Testis (tissue), 3 donors: ENCODE results near the gene ZEB1. TPM values are rescaled to one million over a fixed set of nuclear protein-coding genes. Genes with fewer than 3 reads are reported as not detected.

ENCODE experiments used
- DNase-seq: peaks from one replicate; pipeline ENCODE4 v3.0.0-alpha.2; 2019
- H3K27ac ChIP-seq, 2 donors: fragments of 200-600 bp; sonication (generic); one replicate each; pipeline ENCODE4 v1.5.1; 2019
- H3K27me3 ChIP-seq: fragments of 200-600 bp; sonication (generic); one replicate; pipeline ENCODE4 v1.5.1; 2019
- H3K36me3 ChIP-seq: fragments of 200-600 bp; sonication (generic); one replicate; pipeline ENCODE4 v1.5.1; 2017; ENCODE audit warnings: low read depth; ENCODE audit errors: missing control alignments
- H3K4me1 ChIP-seq: fragments of 200-600 bp; sonication (generic); one replicate; pipeline ENCODE4 v1.5.1; 2019
- H3K4me3 ChIP-seq, 2 donors: fragments of 200-600 bp; sonication (generic); one replicate each; pipeline ENCODE4 v1.5.1; 2017 to 2019
- H3K9me3 ChIP-seq: fragments of 200-600 bp; sonication (generic); one replicate; pipeline ENCODE4 v1.5.1; 2017
- POLR2A ChIP-seq: fragments of 450-650 bp; IDR thresholded peaks from one replicate; pipeline ENCODE4 v1.6.1; 2017; ENCODE audit warnings: antibody characterized with exemption, mild to moderate bottlenecking, moderate library complexity
- WGBS, 2 donors: methylation state at CpG; one replicate each; pipeline ENCODE4 v1.1.5; 2018; 5-methylcytosine and 5-hydroxymethylcytosine counted together
- intact Hi-C: fragments of 100-400 bp; cut with DNase I; formaldehyde crosslinking; loops from one replicate; pipeline ENCODE4 v1.15.1; 2023; ENCODE audit warnings: low total_unique reads
- polyA plus RNA-seq: library from polyadenylated mRNA; stranded (reverse); fragments of 350-450 nt; fragmentation: Illumina TruSeq; extraction: RNeasy Lipid Tissue Mini Kit (QIAGEN cat#74804); gene quantifications from one replicate; pipeline ENCODE4 v1.2.3, GENCODE V29; 2014; ENCODE audit warnings: low read depth, low replicate concordance; ENCODE audit not compliant: insufficient read depth
- total RNA-seq, 2 donors: library from RNA; depleted of rRNA; stranded (reverse); fragments of >200 nt; gene quantifications; one replicate each; pipeline ENCODE4 v1.2.3, GENCODE V29; 2016
- TF ChIP-seq, protein P1 (sequence below), 3 experiments: fragments of 450-650 bp in 2 of 3; fragments of 200-600 bp in 1 of 3; sonication (generic) in 1 of 3; IDR thresholded peaks; one replicate each; pipeline ENCODE4 v1.5.1; 2016 to 2019; ENCODE audit warnings: antibody characterized with exemption in 3 of 3, mild to moderate bottlenecking in 2 of 3, moderate library complexity in 1 of 3

ZEB1 gene
- total and polyA plus RNA-seq, 3 donors from 2014 or later, result 22.2 to 35.9 (median 26.3) TPM

DNA sequence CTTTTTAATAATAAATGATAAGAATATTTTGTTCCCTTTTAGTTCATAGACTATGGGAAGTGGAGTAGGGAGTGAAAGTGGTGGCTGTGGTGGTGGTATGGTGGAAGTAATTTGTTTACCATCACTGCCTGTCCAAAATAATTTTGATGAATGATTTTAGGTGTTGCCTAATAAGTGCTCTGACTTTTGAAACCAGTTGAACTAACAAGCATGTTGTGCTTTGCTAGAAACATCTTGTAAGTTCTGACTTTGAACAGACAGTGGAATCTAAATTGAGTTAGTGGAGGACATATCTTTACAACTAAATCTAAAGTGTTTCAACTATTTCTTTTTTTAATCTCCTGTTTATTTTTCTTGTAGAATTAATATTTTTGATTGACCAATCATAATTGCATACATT lies 49.7 kb downstream of the ZEB1 start:
- H3K9me3 ChIP-seq, result no peaks in the 10 kb centered on the region
- intact Hi-C loops, result no loop called here
- H3K4me1 ChIP-seq, result no peaks in the 10 kb centered on the region
- TF ChIP-seq, protein P1, sequence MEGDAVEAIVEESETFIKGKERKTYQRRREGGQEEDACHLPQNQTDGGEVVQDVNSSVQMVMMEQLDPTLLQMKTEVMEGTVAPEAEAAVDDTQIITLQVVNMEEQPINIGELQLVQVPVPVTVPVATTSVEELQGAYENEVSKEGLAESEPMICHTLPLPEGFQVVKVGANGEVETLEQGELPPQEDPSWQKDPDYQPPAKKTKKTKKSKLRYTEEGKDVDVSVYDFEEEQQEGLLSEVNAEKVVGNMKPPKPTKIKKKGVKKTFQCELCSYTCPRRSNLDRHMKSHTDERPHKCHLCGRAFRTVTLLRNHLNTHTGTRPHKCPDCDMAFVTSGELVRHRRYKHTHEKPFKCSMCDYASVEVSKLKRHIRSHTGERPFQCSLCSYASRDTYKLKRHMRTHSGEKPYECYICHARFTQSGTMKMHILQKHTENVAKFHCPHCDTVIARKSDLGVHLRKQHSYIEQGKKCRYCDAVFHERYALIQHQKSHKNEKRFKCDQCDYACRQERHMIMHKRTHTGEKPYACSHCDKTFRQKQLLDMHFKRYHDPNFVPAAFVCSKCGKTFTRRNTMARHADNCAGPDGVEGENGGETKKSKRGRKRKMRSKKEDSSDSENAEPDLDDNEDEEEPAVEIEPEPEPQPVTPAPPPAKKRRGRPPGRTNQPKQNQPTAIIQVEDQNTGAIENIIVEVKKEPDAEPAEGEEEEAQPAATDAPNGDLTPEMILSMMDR (IDR thresholded peaks at IDR 0.05), result no peak
- no peak for TF ChIP-seq POLR2A
- H3K36me3 ChIP-seq, result no peaks in the 10 kb centered on the region
- H3K27me3 ChIP-seq, result no peaks in the 10 kb centered on the region
- DNase-seq, result no peak
- no peak overlapping the region for H3K27ac ChIP-seq
- no peak overlapping the region for H3K4me3 ChIP-seq

DNA sequence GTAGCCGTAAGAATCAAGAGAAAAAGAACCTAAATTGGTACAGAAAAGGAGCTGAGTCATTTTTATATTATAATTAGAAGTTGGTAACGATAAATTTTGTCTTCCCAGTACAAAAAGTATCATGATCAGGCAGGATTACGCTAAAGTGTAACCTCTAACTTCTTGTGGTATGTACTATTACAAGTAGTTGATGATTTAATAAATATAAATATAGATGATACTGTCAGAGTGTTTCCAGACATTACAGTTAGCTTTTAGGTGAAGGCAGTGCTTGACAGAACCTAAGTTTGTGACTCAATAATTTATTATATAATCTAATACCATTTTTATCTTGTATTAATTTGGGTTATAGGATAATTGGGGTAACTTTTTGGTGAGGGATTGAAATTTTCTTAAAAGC lies 53.4 kb downstream of the ZEB1 start:
- 85 to 88% methylated on average over 3 of the region's 3 CpGs for WGBS, 2 donors
- H3K4me1 ChIP-seq, result no peaks in the 10 kb centered on the region
- intact Hi-C loops, result no loop called here

DNA sequence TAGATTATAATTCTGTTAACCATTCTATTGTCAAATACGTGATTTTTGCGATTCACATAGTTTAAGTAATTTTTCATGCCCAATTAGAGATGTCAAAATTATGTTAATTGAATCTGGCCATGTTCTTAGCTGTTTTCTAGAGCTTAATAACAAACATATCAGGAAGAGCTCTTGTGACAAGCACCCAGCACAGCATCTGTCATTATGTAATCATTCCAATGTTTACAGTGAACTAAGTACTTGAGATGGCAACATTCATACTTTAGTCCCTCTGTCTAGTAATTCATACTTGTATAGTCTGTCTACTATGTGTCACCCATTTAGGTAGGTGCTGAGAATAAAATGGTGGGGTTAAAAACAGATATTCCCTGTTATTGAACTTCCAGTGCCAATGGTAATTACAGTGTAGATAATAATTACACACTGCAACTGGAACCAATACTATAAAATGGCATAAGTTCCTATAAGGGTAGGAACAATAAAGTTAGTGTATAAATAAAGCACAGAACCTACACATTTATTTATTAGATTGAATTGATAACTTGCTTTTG lies 55.2 kb downstream of the ZEB1 start:
- WGBS, 2 donors, result 94 to 95% methylated on average over 2 of the region's 2 CpGs
- Histone ChIP-seq H3K27me3 (no peaks in the 10 kb centered on the region), H3K4me1 (no peaks in the 10 kb centered on the region), H3K9me3 (no peaks in the 10 kb centered on the region), H3K36me3 (no peaks in the 10 kb centered on the region), H3K27ac (no peak overlapping the region), H3K4me3 (no peak overlapping the region)
- intact Hi-C loops, result no loop called here
- no peak for DNase-seq
- TF ChIP-seq POLR2A, result no peak
- TF ChIP-seq, protein P1 (IDR thresholded peaks at IDR 0.05), result no peak

More for the DNA sequence above, 53.4 kb downstream of the ZEB1 start:
- Histone ChIP-seq H3K27me3 (no peaks in the 10 kb centered on the region), H3K4me3 (no peak overlapping the region), H3K27ac (no peak overlapping the region), H3K36me3 (no peaks in the 10 kb centered on the region), H3K9me3 (no peaks in the 10 kb centered on the region)
- DNase-seq, result no peak
- TF ChIP-seq POLR2A, result no peak
- TF ChIP-seq, protein P1 (IDR thresholded peaks at IDR 0.05), result no peak

DNA sequence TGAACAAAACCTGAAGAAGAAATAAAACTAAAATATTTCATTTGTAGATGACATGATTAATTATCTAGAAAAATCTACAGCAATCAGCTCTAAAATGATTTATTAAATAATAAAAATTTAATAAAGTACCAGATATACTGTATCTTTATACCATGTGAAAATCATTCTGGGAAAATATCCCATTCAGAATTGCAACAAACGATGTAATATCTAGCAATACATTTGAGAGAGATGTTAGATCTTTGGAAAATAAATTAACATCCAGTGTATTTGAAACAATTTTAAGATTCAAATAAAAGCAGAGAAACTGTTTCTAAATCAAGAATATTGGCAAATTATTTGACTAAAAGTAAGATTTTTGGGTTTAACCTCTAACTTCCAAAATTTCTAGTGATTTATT lies 62.2 kb downstream of the ZEB1 start:
- WGBS, 2 donors, result 85 to 88% methylated on average over 1 of the region's 1 CpG
- TF ChIP-seq, protein P1 (IDR thresholded peaks at IDR 0.05), result no peak
- TF ChIP-seq POLR2A, result no peak
- no peaks in the 10 kb centered on the region for H3K27me3 ChIP-seq
- no peaks in the 10 kb centered on the region for H3K4me1 ChIP-seq
- H3K9me3 ChIP-seq, result no peaks in the 10 kb centered on the region
- intact Hi-C loops, result no loop called here
- H3K36me3 ChIP-seq, result no peaks in the 10 kb centered on the region
- H3K4me3 ChIP-seq, result no peak overlapping the region
- H3K27ac ChIP-seq, result no peak overlapping the region
- no peak for DNase-seq

DNA sequence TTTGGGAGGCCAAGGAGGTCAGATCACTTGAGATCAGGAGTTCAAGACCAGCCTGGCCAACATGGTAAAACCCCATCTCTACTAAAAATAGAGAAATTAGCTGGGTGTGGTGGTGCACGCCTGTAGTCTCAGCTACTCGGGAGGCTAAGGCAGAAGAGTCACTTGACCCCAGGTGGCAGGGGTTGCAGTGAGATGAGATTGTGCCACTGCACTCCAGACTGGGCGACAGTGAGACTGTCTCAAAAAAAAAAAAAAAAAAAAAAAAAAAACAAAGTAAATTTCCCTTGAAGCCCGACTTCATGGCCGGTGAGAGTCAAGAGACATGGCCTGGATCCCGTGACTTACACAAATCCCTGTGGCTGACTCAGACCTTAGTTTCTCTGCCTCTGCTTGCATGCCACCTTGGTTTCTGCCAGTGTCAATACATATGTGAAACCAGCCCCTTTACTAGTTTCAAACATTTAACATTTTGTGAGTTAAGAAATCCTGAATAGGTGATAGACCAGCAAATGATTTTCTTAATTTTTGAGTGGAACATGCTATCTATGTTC lies 62.8 kb downstream of the ZEB1 start:
- intact Hi-C loops, result no loop called here
- 93 to 97% methylated on average over 6 of the region's 6 CpGs for WGBS, 2 donors
- TF ChIP-seq POLR2A, result no peak
- TF ChIP-seq, protein P1 (IDR thresholded peaks at IDR 0.05), result no peak
- Histone ChIP-seq H3K27me3 (no peaks in the 10 kb centered on the region), H3K36me3 (no peaks in the 10 kb centered on the region), H3K27ac (no peak overlapping the region), H3K9me3 (no peaks in the 10 kb centered on the region), H3K4me1 (no peaks in the 10 kb centered on the region), H3K4me3 (no peak overlapping the region)
- no peak for DNase-seq
